SU-DHL-6 (cell line): ENCODE measurements around the gene RBMXL2.

Experiments used
- CTCF ChIP-seq: fragments of 200-600 bp; sonication (generic); IDR thresholded peaks from one replicate; pipeline ENCODE4 v1.5.1; 2017; ENCODE audit warnings: antibody characterized with exemption, mild to moderate bottlenecking, low read length, moderate library complexity; ENCODE audit not compliant: insufficient read depth, poor library complexity, severe bottlenecking
- EZH2phosphoT487 ChIP-seq: fragments of 200-600 bp; sonication (generic), shearing (Covaris generic); conservative IDR thresholded peaks from 2 replicates; pipeline ENCODE4 v1.6.1; 2018; ENCODE audit warnings: mild to moderate bottlenecking, antibody characterized with exemption, low read length, moderate library complexity, mixed read lengths

DNA sequence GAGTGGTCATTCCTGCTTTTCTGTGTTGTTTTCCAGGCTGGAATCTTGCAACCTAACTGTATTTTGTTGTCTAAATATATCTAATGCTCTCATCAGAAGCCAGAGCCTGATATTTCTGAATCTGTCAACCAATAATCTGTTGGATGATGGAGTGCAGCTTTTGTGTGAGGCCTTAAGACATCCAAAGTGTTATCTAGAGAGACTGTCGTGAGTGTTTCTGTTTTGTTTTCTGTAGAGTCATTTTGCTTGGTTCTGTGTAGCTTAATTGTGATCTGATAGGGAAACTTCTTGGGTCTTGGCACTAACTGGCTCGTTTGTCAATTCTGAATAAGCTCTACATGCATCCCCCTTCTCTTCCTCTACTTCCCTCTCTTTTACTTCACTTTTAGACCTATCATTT is 31.2 kb upstream of the RBMXL2 start:
- TF ChIP-seq CTCF (no peak), EZH2phosphoT487 (no peak)
